Brain microvascular endothelial cell (primary cell): Measurements from ENCODE around the gene PTTG1IP.

ENCODE experiments used
- DNase-seq: peaks from one replicate; pipeline ENCODE4 v3.0.0-alpha.2; 2020
- H3K27ac ChIP-seq: fragments of 250-450 bp; sonication (Bioruptor Pico); 2 replicates; pipeline ENCODE4 v1.5.1; 2020; ENCODE audit warnings: mild to moderate bottlenecking, moderate library complexity
- H3K27me3 ChIP-seq: fragments of 250-450 bp; sonication (Bioruptor Pico); replicated peaks from 2 replicates; pipeline ENCODE4 v1.5.1; 2020; ENCODE audit warnings: mild to moderate bottlenecking
- H3K36me3 ChIP-seq: fragments of 250-450 bp; sonication (Bioruptor Pico); replicated peaks from 2 replicates; pipeline ENCODE4 v1.5.1; 2020; ENCODE audit warnings: mild to moderate bottlenecking
- H3K4me3 ChIP-seq: 2 replicates; pipeline ENCODE4 v1.5.1; 2011; ENCODE audit warnings: low read depth, mild to moderate bottlenecking, control low read depth, low read length, moderate library complexity
- in situ Hi-C: cut with HindIII; loops from 2 replicates; pipeline ENCODE4 v1.10.0; 2017; ENCODE audit warnings: low sequenced_read_pairs, low pct_ligation_motif_present
- TF ChIP-seq, protein P1 (sequence below): IDR thresholded peaks from 2 replicates; pipeline ENCODE4 v1.5.1; 2011; ENCODE audit warnings: low read depth, mild to moderate bottlenecking, moderate library complexity, low read length, control low read depth, inconsistent platforms; ENCODE audit errors: missing control alignments

Gene PTTG1IP

DNA sequence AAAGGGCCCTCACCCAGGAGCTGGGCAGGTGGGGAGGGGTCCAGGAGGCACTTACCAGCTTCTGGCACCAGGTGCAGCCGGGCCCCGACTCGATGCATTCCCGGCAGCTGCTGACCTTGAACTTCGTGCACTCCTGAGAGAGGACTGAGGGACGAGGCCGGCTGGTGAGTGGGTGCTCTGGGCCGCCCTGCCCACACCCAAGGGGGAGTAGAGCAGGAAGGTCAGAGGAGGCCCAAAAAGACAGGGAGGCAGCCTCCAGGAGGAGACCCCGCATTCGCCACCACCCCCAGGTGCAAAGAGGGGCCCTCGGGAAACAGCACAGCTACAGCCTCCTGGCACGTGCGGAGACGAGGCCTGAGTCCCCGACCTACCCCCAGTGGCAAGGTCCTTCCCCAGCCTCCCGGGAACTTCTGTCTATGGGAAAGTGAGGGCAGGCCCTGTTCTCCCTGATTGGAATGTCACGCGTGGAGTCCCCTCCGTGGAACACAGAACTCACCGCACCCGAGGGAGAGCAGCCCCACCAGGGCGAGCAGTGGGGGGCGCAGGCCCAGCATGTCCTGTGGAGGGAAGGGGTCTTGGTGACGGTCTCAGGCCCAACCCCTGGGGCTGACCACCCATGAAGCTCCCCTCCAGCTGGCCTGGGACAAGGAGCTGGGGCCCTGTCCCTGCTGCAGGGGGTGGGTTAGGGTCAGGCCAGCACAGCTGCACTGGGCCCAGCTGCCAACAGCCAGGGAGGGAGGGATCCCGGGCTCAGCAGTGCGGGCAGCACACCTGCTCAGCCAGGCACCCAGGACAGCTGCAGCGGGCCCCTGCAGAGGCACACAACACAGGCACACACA, 37.0 kb upstream of the PTTG1IP start:
- Histone ChIP-seq H3K27ac (no peak overlapping the region), H3K27me3 (peaks cover 40% of the 10 kb centered on the region), H3K36me3 (no peaks in the 10 kb centered on the region), H3K4me3 (no peak overlapping the region)
- DNase-seq = no peak
- in situ Hi-C loops = no loop called here
- TF ChIP-seq, protein P1, sequence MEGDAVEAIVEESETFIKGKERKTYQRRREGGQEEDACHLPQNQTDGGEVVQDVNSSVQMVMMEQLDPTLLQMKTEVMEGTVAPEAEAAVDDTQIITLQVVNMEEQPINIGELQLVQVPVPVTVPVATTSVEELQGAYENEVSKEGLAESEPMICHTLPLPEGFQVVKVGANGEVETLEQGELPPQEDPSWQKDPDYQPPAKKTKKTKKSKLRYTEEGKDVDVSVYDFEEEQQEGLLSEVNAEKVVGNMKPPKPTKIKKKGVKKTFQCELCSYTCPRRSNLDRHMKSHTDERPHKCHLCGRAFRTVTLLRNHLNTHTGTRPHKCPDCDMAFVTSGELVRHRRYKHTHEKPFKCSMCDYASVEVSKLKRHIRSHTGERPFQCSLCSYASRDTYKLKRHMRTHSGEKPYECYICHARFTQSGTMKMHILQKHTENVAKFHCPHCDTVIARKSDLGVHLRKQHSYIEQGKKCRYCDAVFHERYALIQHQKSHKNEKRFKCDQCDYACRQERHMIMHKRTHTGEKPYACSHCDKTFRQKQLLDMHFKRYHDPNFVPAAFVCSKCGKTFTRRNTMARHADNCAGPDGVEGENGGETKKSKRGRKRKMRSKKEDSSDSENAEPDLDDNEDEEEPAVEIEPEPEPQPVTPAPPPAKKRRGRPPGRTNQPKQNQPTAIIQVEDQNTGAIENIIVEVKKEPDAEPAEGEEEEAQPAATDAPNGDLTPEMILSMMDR = no peak

DNA sequence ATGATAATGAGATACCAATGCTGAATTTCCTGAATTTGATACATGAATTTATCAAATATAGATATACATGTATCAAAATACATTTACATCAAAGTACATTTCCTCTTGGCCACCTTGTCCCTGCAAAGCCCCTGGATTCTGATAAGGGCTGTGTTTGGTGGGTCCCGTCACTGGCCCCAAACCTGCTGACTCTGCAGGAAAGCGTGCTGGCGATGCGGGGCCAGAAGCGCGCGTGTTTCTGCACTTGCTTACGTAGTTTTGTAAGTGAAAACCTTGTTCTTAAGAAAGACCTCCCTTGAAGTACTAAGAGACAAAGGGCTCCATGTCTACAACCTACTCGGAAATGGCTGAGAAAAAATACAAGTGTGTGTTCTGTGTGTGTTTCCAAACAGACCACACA, 36.2 kb upstream of the PTTG1IP start:
- H3K27me3 ChIP-seq = peaks cover 42% of the 10 kb centered on the region
- in situ Hi-C loops = no loop called here
- DNase-seq = no peak
- TF ChIP-seq, protein P1 = no peak
- H3K36me3 ChIP-seq = no peaks in the 10 kb centered on the region
- no peak overlapping the region for H3K4me3 ChIP-seq
- H3K27ac ChIP-seq = no peak overlapping the region

DNA sequence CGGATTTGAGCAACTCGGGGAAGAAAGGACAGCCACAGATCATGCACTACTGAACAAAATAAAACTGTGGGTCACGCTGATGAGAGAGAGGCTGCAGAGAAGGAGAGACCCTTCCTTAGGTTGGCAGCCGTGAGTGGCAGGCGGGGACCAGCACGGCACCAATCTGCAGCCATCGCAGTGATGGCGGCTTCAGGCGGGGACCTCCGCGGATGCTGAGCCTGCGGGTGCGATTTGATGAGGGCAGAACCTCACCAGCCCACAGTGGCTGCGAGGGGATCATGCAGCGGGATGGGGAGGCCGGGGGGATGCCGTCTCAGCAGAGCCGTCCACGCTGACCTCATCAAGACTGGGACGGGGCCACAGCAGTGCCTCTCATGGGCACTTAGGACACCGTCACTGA, 35.4 kb upstream of the PTTG1IP start:
- in situ Hi-C loops = no loop called here
- TF ChIP-seq, protein P1 = no peak
- DNase-seq = no peak
- H3K4me3 ChIP-seq = no peak overlapping the region
- no peaks in the 10 kb centered on the region for H3K36me3 ChIP-seq
- no peak overlapping the region for H3K27ac ChIP-seq
- H3K27me3 ChIP-seq = peaks cover 42% of the 10 kb centered on the region

DNA sequence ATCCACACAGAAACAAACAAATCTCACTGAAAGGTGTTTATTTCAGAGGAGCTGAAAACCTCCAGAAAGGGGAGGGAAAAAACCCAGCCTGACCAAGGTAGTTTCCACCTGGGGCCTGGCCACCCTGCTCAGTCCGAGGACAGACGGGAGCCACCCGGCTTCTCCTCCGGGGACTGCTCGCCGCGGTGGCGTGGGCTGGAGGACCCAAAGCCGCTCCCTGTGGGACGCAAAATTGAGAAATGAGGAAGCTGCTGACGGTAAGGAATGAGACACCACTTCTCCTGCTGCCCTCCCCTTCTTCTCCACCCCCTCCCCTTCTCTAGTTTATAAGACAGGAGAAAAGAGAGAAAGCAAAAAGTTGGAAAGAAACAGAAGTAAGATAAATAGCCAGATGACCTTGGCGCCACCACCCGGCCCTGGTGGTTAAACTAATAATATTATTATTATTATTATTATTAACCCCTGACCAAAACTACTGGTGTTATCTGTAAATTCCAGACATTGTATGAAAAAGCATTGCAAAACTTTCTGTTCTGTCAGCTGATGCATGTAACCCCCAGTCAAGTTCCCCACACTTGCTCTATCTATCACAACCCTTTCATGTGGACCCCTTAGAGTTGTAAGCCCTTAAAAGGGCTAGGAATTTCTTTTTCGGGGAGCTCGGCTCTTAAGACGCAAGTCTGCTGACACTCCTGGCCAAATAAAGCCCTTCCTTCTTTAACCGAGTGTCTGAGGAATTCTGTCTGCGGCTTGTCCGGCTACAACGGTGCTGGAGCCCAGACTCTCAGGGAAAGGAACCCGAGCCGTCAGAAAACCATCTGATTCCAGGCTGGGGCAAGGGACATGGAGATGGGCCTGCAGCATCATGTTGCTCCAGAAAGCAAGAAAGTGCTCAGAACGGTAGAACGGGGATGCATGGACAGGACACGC, 34.7 kb upstream of the PTTG1IP start:
- Histone ChIP-seq H3K27ac (no peak overlapping the region), H3K36me3 (no peaks in the 10 kb centered on the region), H3K4me3 (no peak overlapping the region), H3K27me3 (peaks cover 46% of the 10 kb centered on the region)
- peak; percentile 12 for DNase-seq
- in situ Hi-C loops = no loop called here
- TF ChIP-seq, protein P1 = no peak

DNA sequence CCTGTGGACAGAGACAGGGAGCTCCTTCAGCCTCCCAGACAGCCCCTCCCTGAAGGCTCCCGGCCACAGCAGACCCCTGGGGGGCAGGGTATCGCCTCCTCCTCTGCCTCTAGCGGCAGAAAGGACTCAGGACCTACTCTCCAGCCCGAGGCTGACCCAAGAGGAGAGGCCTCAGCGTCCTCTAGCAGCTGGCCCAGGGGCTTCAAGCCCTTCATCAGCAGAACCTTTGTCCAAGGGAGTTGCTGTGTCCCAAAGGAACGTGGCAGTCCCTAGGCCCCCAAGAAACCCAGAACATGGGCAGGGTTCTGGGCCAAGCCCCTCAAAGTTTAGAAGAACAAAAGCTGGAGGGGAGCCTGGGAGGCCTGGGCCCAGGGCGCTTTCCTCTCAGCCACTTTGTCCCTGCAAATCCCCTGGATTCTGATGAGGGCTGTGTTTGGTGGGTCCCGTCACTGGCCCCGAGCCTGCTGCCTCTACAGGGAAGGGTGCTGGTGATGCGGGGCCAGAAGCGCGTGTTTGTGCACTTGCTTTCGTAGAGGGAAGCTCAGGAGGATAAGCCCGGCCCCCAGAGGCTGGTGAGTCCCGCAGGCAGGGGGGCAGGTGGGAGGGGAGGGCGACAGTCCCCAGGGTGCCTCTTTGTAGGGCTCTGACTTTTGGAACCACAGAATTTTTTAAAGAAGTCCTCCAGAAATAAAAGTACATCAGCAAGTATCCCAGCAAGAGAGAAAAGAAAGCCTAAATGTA, 33.9 kb upstream of the PTTG1IP start:
- in situ Hi-C loops = no loop called here
- H3K36me3 ChIP-seq = no peaks in the 10 kb centered on the region

More for the DNA sequence above, 33.9 kb upstream of the PTTG1IP start:
- Histone ChIP-seq H3K27ac (no peak overlapping the region), H3K4me3 (no peak overlapping the region), H3K27me3 (peaks cover 46% of the 10 kb centered on the region)
- TF ChIP-seq, protein P1 = peak; percentile 27
- no peak for DNase-seq
